Prostate gland (tissue), 2 donors: ENCODE data around the gene FAM135A.

Source experiments
- CTCF ChIP-seq, 4 experiments: fragments of 200-600 bp in 2 of 4; fragments of 450-650 bp in 2 of 4; sonication (generic) in 2 of 4; IDR thresholded peaks; 1 replicate in 3 of 4; 2 replicates in 1 of 4; pipeline ENCODE4 v1.5.1; 2016 to 2019; ENCODE audit warnings: antibody characterized with exemption in 4 of 4, mild to moderate bottlenecking in 2 of 4, moderate library complexity in 2 of 4
- POLR2A ChIP-seq: fragments of 450-650 bp; IDR thresholded peaks from one replicate; pipeline ENCODE4 v1.6.1; 2016; ENCODE audit warnings: antibody characterized with exemption, mild to moderate bottlenecking
- POLR2AphosphoS5 ChIP-seq: sonication (generic); formaldehyde crosslinking; IDR thresholded peaks from one replicate; pipeline ENCODE4 v1.6.1; 2017; ENCODE audit warnings: antibody characterized with exemption

- TF ChIP-seq POLR2A (no peak), CTCF (IDR thresholded peaks at IDR 0.05) (no peak), POLR2AphosphoS5 (no peak)
Observed at GRCh38 chr6:70388814-70389213, 24.5 kb upstream of the FAM135A start.
